GM12801 (cell line): ENCODE data around the gene ZDHHC23.

ENCODE experiments used
- TF ChIP-seq, protein P1 (sequence below): IDR thresholded peaks from one replicate; pipeline ENCODE4 v1.5.1; 2011; ENCODE audit warnings: control low read depth; ENCODE audit not compliant: insufficient read length; ENCODE audit errors: extremely low read depth

The ZDHHC23 gene

DNA sequence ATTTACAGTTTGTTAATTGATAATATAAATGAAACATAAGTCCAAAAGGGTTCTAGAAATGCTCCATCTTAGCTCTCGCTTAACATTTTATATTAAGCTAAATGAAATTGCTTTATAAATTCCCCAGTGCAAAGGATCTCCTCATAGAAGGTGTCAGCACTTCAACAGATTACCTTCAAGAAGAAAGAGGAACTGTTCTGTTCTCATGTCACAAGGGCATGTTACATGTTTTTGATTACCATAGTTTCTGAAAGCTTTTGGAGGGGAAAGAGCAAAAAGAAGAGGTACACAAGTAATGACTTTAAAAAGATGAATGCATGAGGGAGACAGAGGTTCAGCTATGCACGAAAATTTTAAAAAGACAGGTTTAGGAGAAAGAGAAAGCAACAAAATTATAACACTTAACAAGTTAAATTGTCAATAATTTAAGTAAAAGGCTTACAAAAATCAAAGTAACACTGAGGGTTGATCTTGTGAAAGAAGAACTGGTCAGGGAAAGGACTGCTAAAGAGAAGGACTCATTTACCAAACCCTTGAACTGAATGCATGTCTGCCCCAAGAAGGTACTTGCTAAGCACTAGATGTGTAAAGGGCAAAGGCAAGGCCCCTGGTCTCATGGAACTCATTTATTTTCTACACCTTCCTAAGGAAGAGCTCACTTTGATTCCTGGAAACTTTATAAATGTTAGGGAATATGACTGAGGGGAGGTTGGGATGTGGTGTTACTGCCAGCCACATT is 63.4 kb downstream of the ZDHHC23 start:
- TF ChIP-seq, protein P1, sequence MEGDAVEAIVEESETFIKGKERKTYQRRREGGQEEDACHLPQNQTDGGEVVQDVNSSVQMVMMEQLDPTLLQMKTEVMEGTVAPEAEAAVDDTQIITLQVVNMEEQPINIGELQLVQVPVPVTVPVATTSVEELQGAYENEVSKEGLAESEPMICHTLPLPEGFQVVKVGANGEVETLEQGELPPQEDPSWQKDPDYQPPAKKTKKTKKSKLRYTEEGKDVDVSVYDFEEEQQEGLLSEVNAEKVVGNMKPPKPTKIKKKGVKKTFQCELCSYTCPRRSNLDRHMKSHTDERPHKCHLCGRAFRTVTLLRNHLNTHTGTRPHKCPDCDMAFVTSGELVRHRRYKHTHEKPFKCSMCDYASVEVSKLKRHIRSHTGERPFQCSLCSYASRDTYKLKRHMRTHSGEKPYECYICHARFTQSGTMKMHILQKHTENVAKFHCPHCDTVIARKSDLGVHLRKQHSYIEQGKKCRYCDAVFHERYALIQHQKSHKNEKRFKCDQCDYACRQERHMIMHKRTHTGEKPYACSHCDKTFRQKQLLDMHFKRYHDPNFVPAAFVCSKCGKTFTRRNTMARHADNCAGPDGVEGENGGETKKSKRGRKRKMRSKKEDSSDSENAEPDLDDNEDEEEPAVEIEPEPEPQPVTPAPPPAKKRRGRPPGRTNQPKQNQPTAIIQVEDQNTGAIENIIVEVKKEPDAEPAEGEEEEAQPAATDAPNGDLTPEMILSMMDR = no peak
